GM18873 (cell line): Measurements from ENCODE around the gene SAMD8.
"Not testable (repeated sequence)": the region's sequence is repeated elsewhere in the genome, so short reads cannot be mapped to it uniquely, and the experiment has no call there.

ENCODE experiments used
- ATAC-seq: cut with Tn5 transposase; IDR thresholded peaks from one replicate; pipeline ENCODE4 v1.9.1; 2021; ENCODE audit warnings: mild to moderate bottlenecking, moderate library complexity, moderate number of reproducible peaks; ENCODE audit not compliant: unreplicated experiment, low FRiP score

SAMD8 gene

DNA sequence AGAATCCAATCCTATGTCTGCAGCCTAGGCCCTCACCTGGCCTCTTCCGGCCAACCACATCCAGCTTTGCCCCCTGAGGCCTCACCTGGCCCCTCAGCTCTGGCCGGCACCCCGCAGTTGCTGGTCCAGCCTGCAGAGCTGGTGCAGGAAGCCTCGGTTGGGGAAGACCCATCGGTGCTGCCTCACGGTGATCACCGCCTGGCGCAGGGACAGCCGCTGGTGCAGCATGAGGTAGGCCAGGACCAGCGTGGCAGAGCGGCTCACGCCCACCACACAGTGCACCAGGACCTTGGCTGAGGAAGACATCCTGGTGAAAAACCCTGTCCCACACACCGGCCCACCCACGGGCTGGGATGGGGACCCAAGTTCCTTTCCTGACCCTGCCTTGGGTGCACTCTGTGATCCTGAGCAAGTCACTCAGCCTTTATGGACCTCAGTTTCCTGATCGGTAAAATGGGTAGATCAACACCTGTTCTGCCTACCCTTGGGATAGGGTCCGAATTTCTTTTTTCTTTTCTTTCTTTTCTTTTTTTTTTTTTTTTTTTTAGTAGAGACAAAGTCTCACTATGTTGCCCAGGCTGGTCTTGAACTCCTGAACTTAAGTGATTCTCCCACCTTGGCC lies 5.8 kb upstream of the SAMD8 start:
- no peak for ATAC-seq

DNA sequence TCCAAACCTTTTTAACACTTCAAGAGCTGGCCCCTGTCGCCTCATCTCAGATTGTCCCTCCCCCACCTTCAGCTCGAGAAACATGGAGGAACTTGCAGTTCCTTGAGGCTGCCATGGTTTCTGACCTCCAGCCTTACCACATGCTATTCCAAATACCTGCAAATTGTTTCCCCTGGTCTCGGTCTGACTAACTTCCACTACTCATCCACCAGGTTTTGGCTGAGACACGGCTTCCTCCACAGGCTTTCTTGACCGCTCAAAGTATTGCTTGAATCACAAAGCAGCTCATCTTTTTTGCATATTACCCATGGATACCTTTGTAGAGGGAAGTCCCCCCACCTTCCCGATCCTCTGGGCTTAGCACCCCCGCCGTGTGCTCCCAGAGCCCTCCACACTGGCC lies 5.2 kb upstream of the SAMD8 start:
- ATAC-seq, result no peak

DNA sequence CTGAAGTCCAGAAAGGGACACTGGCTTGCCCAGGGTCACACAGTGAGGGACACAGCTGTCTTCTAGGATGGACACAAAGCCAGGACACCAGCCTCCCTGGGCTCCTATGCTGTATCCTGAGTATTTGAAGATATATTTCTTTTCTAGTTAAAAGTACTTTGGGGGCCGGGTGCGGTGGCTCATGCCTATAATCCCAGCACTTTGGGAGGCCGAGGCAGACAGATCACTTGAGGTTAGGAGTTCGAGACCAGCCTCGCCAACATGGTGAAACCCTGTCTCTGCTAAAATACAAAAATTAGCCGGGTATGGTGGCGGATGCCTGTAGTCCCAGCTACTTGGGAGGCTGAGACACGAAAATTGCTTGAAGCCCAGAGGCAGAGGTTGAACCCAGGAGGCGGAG lies 4.6 kb upstream of the SAMD8 start:
- ATAC-seq, result not testable (repeated sequence)

DNA sequence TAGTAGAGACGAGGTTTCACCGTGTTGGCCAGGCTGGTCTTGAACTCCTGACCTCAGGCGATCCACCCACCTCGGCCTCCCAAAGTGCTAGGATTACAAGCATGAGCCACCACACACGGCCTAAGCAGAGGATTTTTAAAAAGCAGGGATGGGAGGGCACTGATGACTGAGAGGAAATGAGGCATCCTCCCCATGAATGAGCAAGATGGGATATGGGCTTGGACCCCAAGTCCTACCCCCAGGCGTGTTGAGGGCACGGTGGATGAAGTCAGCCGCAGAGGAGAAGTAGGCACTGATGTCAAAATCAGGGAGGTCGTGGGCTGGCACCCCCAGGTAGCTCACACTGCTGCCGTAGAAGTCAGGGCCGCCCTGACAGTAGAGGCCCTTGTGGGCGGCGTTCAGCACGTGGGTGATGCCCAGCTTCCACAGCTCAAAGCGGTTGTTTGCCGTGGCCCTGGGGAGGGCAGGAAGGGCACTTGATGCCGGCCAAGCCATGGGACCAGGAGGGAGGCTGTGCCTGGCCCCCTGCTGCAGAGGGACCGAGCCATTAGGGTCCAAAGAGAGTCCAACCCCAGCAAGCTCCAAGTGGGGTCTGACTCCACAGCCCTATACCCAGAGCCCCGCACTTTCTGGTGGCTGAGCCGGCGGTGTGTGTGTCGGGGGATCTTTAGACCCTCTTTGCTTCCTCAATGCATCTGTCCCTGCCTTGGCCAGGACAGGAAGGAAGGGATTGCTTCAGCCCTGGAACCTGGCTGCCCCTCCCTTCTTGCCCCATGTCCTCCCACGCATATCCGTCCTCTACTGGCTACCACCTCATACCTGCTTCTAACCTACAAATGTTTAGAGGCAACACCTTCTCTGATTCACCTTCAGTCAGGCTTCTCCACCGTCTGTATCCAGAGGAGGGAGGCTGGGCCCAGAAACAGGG lies 3.4 kb upstream of the SAMD8 start:
- no peak for ATAC-seq

- ATAC-seq, result no peak
These were observed 2.6 kb upstream of the SAMD8 start for GRCh38 chr10:75108684-75109458.

DNA sequence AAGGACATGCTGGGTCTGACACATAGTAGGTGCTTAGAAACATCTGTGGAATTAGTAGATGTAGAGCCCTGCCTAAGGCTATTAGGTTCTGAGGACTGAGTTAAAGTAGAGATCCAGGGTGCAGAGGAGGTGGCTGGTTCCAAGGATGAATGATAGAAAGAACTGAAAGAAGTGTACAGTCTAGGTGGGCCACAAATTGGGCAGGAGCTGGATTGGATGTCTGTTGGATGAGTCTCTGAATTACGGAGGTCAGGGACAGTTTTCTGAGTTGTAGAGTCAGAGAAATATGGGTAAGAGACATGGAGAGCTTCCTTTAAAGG lies 2.0 kb upstream of the SAMD8 start:
- no peak for ATAC-seq

DNA sequence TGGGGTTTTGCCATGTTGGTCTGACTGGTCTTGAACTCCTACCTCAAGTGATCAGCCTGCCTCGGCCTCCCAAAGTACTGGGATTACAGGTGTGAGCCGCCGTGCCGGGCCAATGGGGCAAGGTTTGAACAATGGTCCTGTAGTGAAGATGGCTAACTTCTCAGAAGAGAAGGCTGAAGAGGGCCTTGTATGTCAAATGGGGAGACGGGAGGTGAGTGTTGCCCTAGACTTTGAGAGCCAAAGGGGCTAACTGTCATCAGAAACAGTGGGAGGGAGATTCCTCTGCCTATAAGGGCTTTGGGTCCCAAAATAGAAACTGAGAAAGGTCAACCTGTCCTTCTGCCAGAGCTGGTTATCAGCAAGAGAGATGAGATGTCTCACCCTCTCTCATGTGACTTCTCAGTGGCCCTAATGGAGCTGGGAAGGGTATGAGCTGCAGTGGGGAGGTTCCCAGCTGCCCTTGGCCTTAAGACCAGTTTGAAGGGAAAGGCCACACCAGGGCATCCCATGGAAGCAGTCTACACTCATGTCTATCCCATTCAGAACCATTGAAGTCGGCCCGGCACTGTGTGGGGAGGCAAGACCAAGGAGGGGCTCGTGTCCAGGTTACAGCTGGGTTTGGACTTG lies 1.3 kb upstream of the SAMD8 start:
- ATAC-seq, result no peak

GRCh38 chr10:75111907-75112679 lies 637 bp downstream of the SAMD8 start:
- peak; percentile 26 for ATAC-seq

GRCh38 chr10:75115137-75115536 lies 3.7 kb downstream of the SAMD8 start:
- ATAC-seq, result no peak

GRCh38 chr10:75116941-75117775 lies 5.7 kb downstream of the SAMD8 start:
- ATAC-seq, result not testable (repeated sequence)

DNA sequence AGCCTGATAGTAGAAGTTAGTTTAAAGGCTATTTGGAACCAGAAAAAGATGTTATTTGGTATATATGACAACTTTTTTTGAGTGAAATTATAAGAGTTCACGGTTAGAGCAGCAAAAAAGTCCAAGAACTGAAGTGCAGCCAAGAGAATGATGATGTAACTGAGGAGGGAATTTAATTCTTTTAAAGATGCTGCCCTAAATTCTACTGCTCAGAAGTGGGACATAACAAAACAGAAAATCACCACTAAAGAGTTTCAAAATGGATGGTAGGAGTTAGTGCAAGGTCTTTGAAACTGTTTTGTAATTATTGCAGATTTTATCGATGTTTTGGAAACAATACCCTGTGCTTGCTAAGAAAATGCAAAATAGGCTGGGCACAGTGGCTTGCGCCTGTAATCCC lies 6.5 kb downstream of the SAMD8 start:
- no peak for ATAC-seq

GRCh38 chr10:75119444-75120066 lies 8.1 kb downstream of the SAMD8 start:
- ATAC-seq, result not testable (repeated sequence)

DNA sequence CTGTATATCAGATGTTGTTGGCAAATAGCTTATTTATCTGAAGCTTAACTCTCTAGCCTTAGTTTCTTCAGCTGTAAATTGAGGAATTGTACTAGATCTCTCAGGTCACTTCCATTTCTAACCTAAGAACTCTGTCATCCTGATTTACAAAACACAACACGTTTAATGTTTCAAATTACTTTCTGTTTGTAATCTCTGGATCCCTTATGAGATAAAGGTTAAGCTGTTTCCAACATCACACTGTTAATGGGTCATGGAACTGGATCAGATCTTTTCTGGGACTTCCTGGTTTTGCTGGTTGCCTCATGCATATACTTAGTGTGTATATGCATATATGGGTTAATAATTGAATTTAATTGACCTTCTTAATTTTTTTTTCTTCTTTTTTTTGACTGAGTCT lies 9.9 kb downstream of the SAMD8 start:
- ATAC-seq, result no peak

DNA sequence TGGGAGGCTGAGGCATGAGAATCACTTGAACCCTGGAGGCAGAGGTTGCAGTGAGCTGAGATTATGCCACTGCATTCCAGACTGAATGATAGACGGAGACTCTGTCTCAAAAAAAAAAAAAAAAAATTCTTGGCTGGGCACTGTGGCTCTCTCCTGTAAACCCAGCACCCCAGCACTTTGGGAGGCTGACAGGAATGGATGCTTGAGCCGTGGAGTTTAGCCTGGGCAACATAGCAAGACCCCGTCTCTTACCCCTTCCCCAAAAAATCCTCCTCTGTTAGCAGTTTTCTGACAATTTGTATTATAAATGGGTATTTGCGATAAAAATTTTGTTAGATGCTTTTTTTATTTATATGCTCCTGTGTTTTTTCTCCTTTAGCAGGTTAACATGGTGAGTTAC lies 11.0 kb downstream of the SAMD8 start:
- no peak for ATAC-seq

DNA sequence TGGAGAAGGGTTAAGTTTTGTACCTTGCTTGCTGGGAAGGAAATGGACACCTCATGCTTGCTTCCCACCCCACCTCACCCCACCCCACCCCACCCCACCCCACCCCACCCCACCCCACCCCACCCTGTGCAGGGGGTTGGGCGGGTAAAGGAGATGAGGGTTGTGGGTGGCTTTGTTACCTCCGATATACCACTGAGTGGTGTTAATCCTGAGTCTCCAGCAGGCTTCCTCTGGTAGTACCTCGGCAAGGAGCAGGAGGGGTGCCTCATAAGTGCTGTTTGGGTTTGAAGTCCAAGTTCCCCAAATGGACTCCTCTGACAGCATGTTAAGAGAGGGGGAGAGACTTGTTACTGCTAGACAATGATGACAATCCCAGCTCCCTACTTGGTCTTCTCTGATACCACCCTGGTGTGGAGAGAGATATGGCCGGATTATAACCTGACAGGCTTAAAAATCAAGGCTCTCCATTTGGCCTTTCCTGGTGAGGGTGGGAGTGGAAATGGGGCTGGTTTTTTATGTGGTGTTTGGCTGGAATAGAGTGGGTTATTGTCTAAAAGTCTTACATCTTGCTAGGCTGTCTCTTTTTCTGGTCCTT lies 11.7 kb downstream of the SAMD8 start:
- ATAC-seq, result no peak

- no peak for ATAC-seq
These were observed 14.8 kb downstream of the SAMD8 start for GRCh38 chr10:75126277-75126676.

DNA sequence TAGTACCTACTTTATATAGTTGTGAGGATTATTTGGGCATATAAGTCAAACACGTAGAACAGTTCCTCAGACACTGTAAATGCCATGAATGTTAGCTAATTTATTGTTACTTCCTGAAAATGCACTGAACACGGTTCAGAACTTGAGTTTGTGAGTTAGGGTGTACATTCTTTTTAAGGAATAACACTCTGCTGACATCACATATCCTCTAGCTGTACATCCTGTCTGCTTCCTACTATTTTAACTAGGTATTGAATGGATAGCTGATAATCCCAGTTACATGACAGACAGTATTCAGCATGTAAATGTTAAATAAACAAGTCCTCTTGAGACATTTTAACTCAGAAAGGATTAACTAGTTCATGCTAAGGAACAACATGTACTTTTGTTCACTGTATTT lies 16.0 kb downstream of the SAMD8 start:
- ATAC-seq, result no peak

DNA sequence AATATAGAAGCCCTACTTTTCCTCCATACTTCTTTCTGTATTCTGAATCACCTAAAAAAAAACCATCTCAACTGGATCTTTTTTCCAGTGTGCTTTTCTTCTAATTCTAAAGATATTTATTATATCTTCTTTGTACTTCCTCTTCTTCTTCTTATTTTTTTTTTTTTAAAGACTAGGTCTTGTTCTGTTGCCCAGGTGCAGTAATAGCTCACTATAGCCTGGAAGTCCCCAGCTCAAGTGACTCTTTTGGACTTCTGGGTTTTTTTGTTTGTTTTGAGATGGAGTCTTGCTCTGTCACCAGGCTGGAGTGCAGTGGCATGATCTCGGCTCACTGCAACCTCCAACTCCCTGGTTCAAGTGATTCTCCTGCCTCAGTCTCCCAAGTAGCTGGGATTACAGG lies 17.5 kb downstream of the SAMD8 start:
- not testable (repeated sequence) for ATAC-seq
